H9 (cell line): Measurements from ENCODE around the gene PPP4R3B. TPM values are rescaled to one million over a fixed set of nuclear protein-coding genes. Genes with fewer than 3 reads are reported as not detected.

Experiments used
- DNase-seq: peaks from one replicate; pipeline ENCODE4 v3.0.0-alpha.2; 2017
- H2AFZ ChIP-seq: one replicate; pipeline ENCODE4 v1.6.1; 2013; ENCODE audit warnings: mild to moderate bottlenecking, low read length, control low read depth, moderate library complexity
- H2AK5ac ChIP-seq: 2 replicates; pipeline ENCODE4 v1.6.1; 2013; ENCODE audit warnings: low read length, control low read depth, mixed read lengths; ENCODE audit not compliant: insufficient read length
- H2BK120ac ChIP-seq: one replicate; pipeline ENCODE4 v1.6.1; 2013; ENCODE audit warnings: low read depth, mild to moderate bottlenecking, low read length, control low read depth, inconsistent platforms; ENCODE audit not compliant: poor library complexity, severe bottlenecking
- H2BK12ac ChIP-seq: 2 replicates; pipeline ENCODE4 v1.6.1; 2013; ENCODE audit warnings: low read length, control low read depth, mixed read lengths, low read depth; ENCODE audit not compliant: insufficient read length
- H2BK15ac ChIP-seq: 2 replicates; pipeline ENCODE4 v1.6.1; 2013; ENCODE audit warnings: low read depth, low read length, control low read depth
- H2BK20ac ChIP-seq: one replicate; pipeline ENCODE4 v1.6.1; 2013; ENCODE audit warnings: low read depth, mild to moderate bottlenecking, low read length, control low read depth, inconsistent platforms; ENCODE audit not compliant: poor library complexity, severe bottlenecking
- H2BK5ac ChIP-seq: 2 replicates; pipeline ENCODE4 v1.6.1; 2013; ENCODE audit warnings: low read length, control low read depth, mixed read lengths; ENCODE audit not compliant: insufficient read length
- H3K14ac ChIP-seq: 2 replicates; pipeline ENCODE4 v1.6.1; 2013; ENCODE audit warnings: low read length, control low read depth; ENCODE audit not compliant: insufficient read depth
- H3K18ac ChIP-seq: 2 replicates; pipeline ENCODE4 v1.6.1; 2013; ENCODE audit warnings: low read depth, mild to moderate bottlenecking, mixed read lengths, low read length, control low read depth; ENCODE audit not compliant: insufficient read length
- H3K23ac ChIP-seq: 2 replicates; pipeline ENCODE4 v1.6.1; 2013; ENCODE audit warnings: low read length, control low read depth, mixed read lengths, low read depth; ENCODE audit not compliant: insufficient read length
- H3K23me2 ChIP-seq: 2 replicates; pipeline ENCODE4 v1.6.1; 2013; ENCODE audit warnings: low read depth, mild to moderate bottlenecking, mixed read lengths, low read length, control low read depth; ENCODE audit not compliant: insufficient read length, poor library complexity, severe bottlenecking
- H3K27ac ChIP-seq: 2 replicates; pipeline ENCODE4 v1.5.1; 2013; ENCODE audit warnings: low read length, control low read depth, mixed read lengths, low read depth; ENCODE audit not compliant: insufficient read length
- H3K27me3 ChIP-seq: 2 replicates; pipeline ENCODE4 v1.6.1; 2013; ENCODE audit warnings: low read length, control low read depth, inconsistent platforms; ENCODE audit not compliant: insufficient read depth
- H3K4ac ChIP-seq: 2 replicates; pipeline ENCODE4 v1.6.1; 2013; ENCODE audit warnings: low read depth, mild to moderate bottlenecking, control low read depth, inconsistent platforms, low read length, moderate library complexity
- H3K4me1 ChIP-seq: 2 replicates; pipeline ENCODE4 v1.6.1; 2013; ENCODE audit warnings: low read length, control low read depth, inconsistent platforms; ENCODE audit not compliant: insufficient read depth
- H3K4me2 ChIP-seq: 2 replicates; pipeline ENCODE4 v1.6.1; 2013; ENCODE audit warnings: low read length, control low read depth, mixed read lengths; ENCODE audit not compliant: insufficient read length, insufficient read depth
- H3K56ac ChIP-seq: 2 replicates; pipeline ENCODE4 v1.6.1; 2013; ENCODE audit warnings: low read depth, mild to moderate bottlenecking, mixed read lengths, low read length, control low read depth; ENCODE audit not compliant: insufficient read length
- H3K79me1 ChIP-seq: 2 replicates; pipeline ENCODE4 v1.6.1; 2013; ENCODE audit warnings: low read depth, mild to moderate bottlenecking, moderate library complexity, low read length, control low read depth, inconsistent platforms; ENCODE audit not compliant: insufficient read depth, poor library complexity, severe bottlenecking
- H3K79me2 ChIP-seq: 2 replicates; pipeline ENCODE4 v1.6.1; 2013; ENCODE audit warnings: low read length, control low read depth, inconsistent platforms; ENCODE audit not compliant: insufficient read depth
- H3K9ac ChIP-seq: 2 replicates; pipeline ENCODE4 v1.6.1; 2013; ENCODE audit warnings: low read length, control low read depth, mixed read lengths; ENCODE audit not compliant: insufficient read length; ENCODE audit errors: extremely low read depth
- H3K9me3 ChIP-seq: one replicate; pipeline ENCODE4 v1.6.1; 2013; ENCODE audit warnings: low read depth, low read length, inconsistent platforms; ENCODE audit not compliant: control insufficient read depth
- H3T11ph ChIP-seq: one replicate; pipeline ENCODE4 v1.6.1; 2013; ENCODE audit warnings: mild to moderate bottlenecking, low read length, control low read depth, inconsistent platforms
- H4K20me1 ChIP-seq: one replicate; pipeline ENCODE4 v1.6.1; 2013; ENCODE audit not compliant: control insufficient read depth, insufficient read length, insufficient read depth
- H4K5ac ChIP-seq: 2 replicates; pipeline ENCODE4 v1.6.1; 2013; ENCODE audit warnings: low read depth, mild to moderate bottlenecking, mixed read lengths, low read length, control low read depth; ENCODE audit not compliant: insufficient read length
- H4K8ac ChIP-seq: replicated peaks from 2 replicates; pipeline ENCODE4 v1.6.1; 2013; ENCODE audit warnings: low read length, control low read depth, mixed read lengths, low read depth; ENCODE audit not compliant: insufficient read length
- H4K91ac ChIP-seq: 2 replicates; pipeline ENCODE4 v1.6.1; 2013; ENCODE audit warnings: low read depth, mild to moderate bottlenecking, moderate library complexity, mixed read lengths, low read length, control low read depth; ENCODE audit not compliant: insufficient read length
- H3K27ac Mint-ChIP-seq, 3 experiments: 2 replicates in 2 of 3; 3 replicates in 1 of 3; pipeline ENCODE4 v1.8.0; 2020 to 2021; ENCODE audit warnings: mixed read lengths in 3 of 3, mild to moderate bottlenecking in 1 of 3, moderate library complexity in 1 of 3
- H3K27me3 Mint-ChIP-seq: 2 replicates; pipeline ENCODE4 v1.8.0; 2021; ENCODE audit warnings: low read depth, mild to moderate bottlenecking, moderate library complexity, mixed read lengths
- H3K36me3 Mint-ChIP-seq, 3 experiments: 2 replicates in 2 of 3; 3 replicates in 1 of 3; pipeline ENCODE4 v1.8.0; 2020 to 2021; ENCODE audit warnings: low read depth in 3 of 3, mixed read lengths in 3 of 3; ENCODE audit not compliant: insufficient read depth in 1 of 3
- H3K4me1 Mint-ChIP-seq, 2 experiments: 2 replicates each; pipeline ENCODE4 v1.8.0; 2020; ENCODE audit warnings: mixed read lengths in 2 of 2
- H3K4me3 Mint-ChIP-seq, 2 experiments: 2 replicates in 1 of 2; 3 replicates in 1 of 2; pipeline ENCODE4 v1.8.0; 2020 to 2021; ENCODE audit warnings: mild to moderate bottlenecking in 2 of 2, mixed read lengths in 2 of 2, moderate library complexity in 1 of 2
- H3K9me3 Mint-ChIP-seq, 2 experiments: 2 replicates in 1 of 2; 3 replicates in 1 of 2; pipeline ENCODE4 v1.8.0; 2020; ENCODE audit warnings: mild to moderate bottlenecking in 2 of 2, mixed read lengths in 2 of 2, moderate library complexity in 1 of 2
- CTCF ChIP-seq: fragments of 200-600 bp; sonication (generic); conservative IDR thresholded peaks from 3 replicates; pipeline ENCODE4 v1.8.0; 2021; ENCODE audit warnings: antibody characterized with exemption, mild to moderate bottlenecking
- WGBS: extraction: QIAGEN DNeasy Blood & Tissue Kit; methylation state at CpG from one replicate; pipeline ENCODE4 v1.1.7; 2013; ENCODE audit warnings: missing lambda C conversion rate, low lambda C conversion rate, mixed read lengths; ENCODE audit not compliant: insufficient read length; ENCODE audit errors: extremely low coverage; 5-methylcytosine and 5-hydroxymethylcytosine counted together
- total RNA-seq: library from RNA; stranded (reverse); gene quantifications from 2 replicates; pipeline ENCODE4 v1.2.1, GENCODE V29; 2021

Gene PPP4R3B
- total RNA-seq, 1 experiment from 2014 or later = 37.6 TPM

DNA sequence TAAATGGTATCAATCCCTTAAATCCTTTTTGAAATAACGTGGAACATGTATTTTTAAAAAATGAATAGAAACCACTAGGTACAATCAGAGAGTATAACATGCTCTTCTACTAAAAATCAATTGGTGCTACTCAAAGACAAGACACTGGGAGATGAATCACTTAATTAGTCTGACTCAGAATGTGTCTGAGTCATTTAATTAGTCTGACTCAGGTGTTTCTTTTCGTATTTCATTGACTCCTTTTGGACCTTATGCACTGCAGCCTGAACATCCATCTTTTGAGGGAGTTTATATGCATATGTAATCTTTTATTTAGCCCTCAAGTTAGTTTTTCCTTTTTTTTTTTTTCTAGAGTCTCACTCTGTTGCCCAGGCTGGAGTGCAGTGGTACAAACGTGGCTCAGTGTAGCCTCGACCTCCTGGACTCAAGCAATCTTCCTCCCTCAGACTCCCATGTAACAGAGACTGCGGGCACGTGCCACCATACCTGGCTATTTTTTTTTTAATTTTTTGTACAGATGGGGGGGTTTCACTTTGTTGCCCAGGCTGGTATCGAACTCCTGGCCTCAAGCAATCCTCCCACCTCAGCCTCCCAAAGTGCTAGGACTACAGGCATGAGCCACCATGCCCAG lies 26.5 kb downstream of the PPP4R3B start:
- TF ChIP-seq CTCF = no peak
- H3K23me2 ChIP-seq = no peaks in the 10 kb centered on the region
- no peak overlapping the region for H3K4me2 ChIP-seq
- no peaks in the 10 kb centered on the region for H3K4me1 ChIP-seq
- H3K4ac ChIP-seq = no peak overlapping the region
- no peaks in the 10 kb centered on the region for H3K9me3 ChIP-seq
- H4K8ac ChIP-seq = no peak overlapping the region
- no peak overlapping the region for H3K14ac ChIP-seq
- Mint-ChIP-seq H3K4me1 (no peaks in the 10 kb centered on the region), H3K27me3 (no peaks in the 10 kb centered on the region), H3K36me3 (peaks cover 0 to 11% (median 11%) of the 10 kb centered on the region in 3 experiments; a peak in 4 of 7 replicates), H3K4me3 (no peak overlapping the region), H3K9me3 (no peaks in the 10 kb centered on the region), H3K27ac (no peak overlapping the region)
- H2BK5ac ChIP-seq = no peak overlapping the region
- H3K23ac ChIP-seq = no peak overlapping the region
- H3T11ph ChIP-seq = no peak overlapping the region
- H3K27me3 ChIP-seq = no peaks in the 10 kb centered on the region
- no peak for DNase-seq
- H3K9ac ChIP-seq = no peak overlapping the region
- no peak overlapping the region for H2BK20ac ChIP-seq
- H3K56ac ChIP-seq = no peak overlapping the region
- no peaks in the 10 kb centered on the region for H3K79me1 ChIP-seq
- H3K27ac ChIP-seq = no peak overlapping the region
- H2BK15ac ChIP-seq = no peak overlapping the region
- H3K18ac ChIP-seq = no peak overlapping the region
- no peak overlapping the region for H2AK5ac ChIP-seq
- H4K5ac ChIP-seq = no peak overlapping the region
- H4K20me1 ChIP-seq = no peaks in the 10 kb centered on the region
- no CpG with 5 or more reads among the region's 7 CpGs for WGBS
- no peak overlapping the region for H2BK120ac ChIP-seq
- no peak overlapping the region for H2BK12ac ChIP-seq
- no peak overlapping the region for H2AFZ ChIP-seq
- H4K91ac ChIP-seq = no peak overlapping the region
- no peaks in the 10 kb centered on the region for H3K79me2 ChIP-seq
